Measurements from ENCODE around the gene GGT7.

The GGT7 gene

GRCh38 chr20:34871966-34872621 lies 562 bp downstream of the GGT7 start:
- no peak for DNase-seq (ENCODE audit: extremely low spot score)
- TF ChIP-seq TARDBP (IDR thresholded peaks at IDR 0.05): no peak
- TF ChIP-seq NFRKB (IDR thresholded peaks at IDR 0.05): no peak
- TF ChIP-seq FOXM1 (IDR thresholded peaks at IDR 0.05; ENCODE audit: borderline replicate concordance): no peak
- TF ChIP-seq FOXA1 (IDR thresholded peaks at IDR 0.05): no peak
- no peak for TF ChIP-seq PKNOX1 (IDR thresholded peaks at IDR 0.05)
- no peak for TF ChIP-seq CTBP1 (IDR thresholded peaks at IDR 0.05; ENCODE audit: borderline replicate concordance)
- TF ChIP-seq ELF4 (IDR thresholded peaks at IDR 0.05): no peak
- TF ChIP-seq HDGF (IDR thresholded peaks at IDR 0.05; ENCODE audit: borderline replicate concordance): no peak
- TF ChIP-seq SP1 (IDR thresholded peaks at IDR 0.05): no peak
- no peak for TF ChIP-seq L3MBTL2 (conservative IDR thresholded peaks at IDR 0.05)
- no peak for TF ChIP-seq FOXK2 (IDR thresholded peaks at IDR 0.05)
- no peak for TF ChIP-seq LEF1 (IDR thresholded peaks at IDR 0.05; ENCODE audit: borderline replicate concordance)
- TF ChIP-seq BHLHE40 (IDR thresholded peaks at IDR 0.05; ENCODE audit: borderline replicate concordance): no peak
- TF ChIP-seq ZNF384 (IDR thresholded peaks at IDR 0.05): no peak
- ChIA-PET POLR2A (interaction anchor here (1.3 kb wide), 1 partner anchor 84 kb away, joined by 4 read pairs; the partner anchor contains the start of genes GSS and MYH7B), CTCF (interaction anchor here (1.0 to 1.1 kb wide), 2 partner anchors 36 to 100 kb away, joined by 3 to 4 read pairs; no protein-coding TSS in a partner anchor)

- ChIA-PET POLR2A (no interaction called here), CTCF (interaction anchor here (1.0 kb wide), 1 partner anchor 35 kb away, joined by 4 read pairs; no protein-coding TSS in a partner anchor)
- DNase-seq (ENCODE audit: extremely low spot score): no peak
- no peak for TF ChIP-seq BHLHE40 (IDR thresholded peaks at IDR 0.05; ENCODE audit: borderline replicate concordance)
- TF ChIP-seq SUZ12 (IDR thresholded peaks at IDR 0.05): no peak
- no peak for TF ChIP-seq ARNT (IDR thresholded peaks at IDR 0.05)
- no peak for TF ChIP-seq LEF1 (IDR thresholded peaks at IDR 0.05; ENCODE audit: borderline replicate concordance)
- no peak for TF ChIP-seq TARDBP (IDR thresholded peaks at IDR 0.05)
- no peak for TF ChIP-seq NFRKB (IDR thresholded peaks at IDR 0.05)
- no peak for TF ChIP-seq SP1 (IDR thresholded peaks at IDR 0.05)
- no peak for TF ChIP-seq CTBP1 (IDR thresholded peaks at IDR 0.05; ENCODE audit: borderline replicate concordance)
- no peak for TF ChIP-seq FOXK2 (IDR thresholded peaks at IDR 0.05)
- TF ChIP-seq L3MBTL2 (conservative IDR thresholded peaks at IDR 0.05): no peak
- TF ChIP-seq FOXM1 (IDR thresholded peaks at IDR 0.05; ENCODE audit: borderline replicate concordance): no peak
- TF ChIP-seq ZNF384 (IDR thresholded peaks at IDR 0.05): no peak
- TF ChIP-seq HDGF (IDR thresholded peaks at IDR 0.05; ENCODE audit: borderline replicate concordance): no peak
- no peak for TF ChIP-seq PKNOX1 (IDR thresholded peaks at IDR 0.05)
- TF ChIP-seq ELF4 (IDR thresholded peaks at IDR 0.05): no peak
- no peak for TF ChIP-seq FOXA1 (IDR thresholded peaks at IDR 0.05)
Measured at GRCh38 chr20:34871320-34871926, 1.2 kb downstream of the GGT7 start.

- POLR2A ChIA-PET: no interaction called here
- no peak for DNase-seq (ENCODE audit: extremely low spot score)
Measured at GRCh38 chr20:34864216-34864615, 8.4 kb downstream of the GGT7 start.

GRCh38 chr20:34863421-34863965 lies 9.2 kb downstream of the GGT7 start:
- CTCF ChIA-PET: no interaction called here
- POLR2A ChIA-PET: no interaction called here

More at GRCh38 chr20:34864216-34864615, 8.4 kb downstream of the GGT7 start:
- no peak for TF ChIP-seq ZNF384 (IDR thresholded peaks at IDR 0.05)
- CTCF ChIA-PET: no interaction called here

GRCh38 chr20:34862724-34863123 lies 9.9 kb downstream of the GGT7 start:
- POLR2A ChIA-PET: no interaction called here
- TF ChIP-seq BHLHE40 (IDR thresholded peaks at IDR 0.05; ENCODE audit: borderline replicate concordance) (no peak), SUZ12 (IDR thresholded peaks at IDR 0.05) (no peak), SP1 (IDR thresholded peaks at IDR 0.05) (no peak)
- no peak for DNase-seq (ENCODE audit: extremely low spot score)
- CTCF ChIA-PET: no interaction called here

More at GRCh38 chr20:34863421-34863965, 9.2 kb downstream of the GGT7 start:
- DNase-seq (ENCODE audit: extremely low spot score): no peak
- TF ChIP-seq NFRKB (IDR thresholded peaks at IDR 0.05) (no peak), PKNOX1 (IDR thresholded peaks at IDR 0.05) (no peak), HDGF (IDR thresholded peaks at IDR 0.05; ENCODE audit: borderline replicate concordance) (no peak), SUZ12 (IDR thresholded peaks at IDR 0.05) (no peak), ZNF384 (IDR thresholded peaks at IDR 0.05) (no peak), LEF1 (IDR thresholded peaks at IDR 0.05; ENCODE audit: borderline replicate concordance) (no peak), FOXK2 (IDR thresholded peaks at IDR 0.05) (no peak), SP1 (IDR thresholded peaks at IDR 0.05) (no peak), FOXA1 (IDR thresholded peaks at IDR 0.05) (no peak)

- ChIA-PET CTCF (no interaction called here), POLR2A (interaction anchor here (0.8 kb wide), 1 partner anchor 94 kb away, joined by 3 read pairs; the partner anchor contains the start of genes GSS and MYH7B)
- no peak for DNase-seq (ENCODE audit: extremely low spot score)
- no peak for TF ChIP-seq SUZ12 (IDR thresholded peaks at IDR 0.05)
- no peak for TF ChIP-seq PKNOX1 (IDR thresholded peaks at IDR 0.05)
- no peak for TF ChIP-seq HDGF (IDR thresholded peaks at IDR 0.05; ENCODE audit: borderline replicate concordance)
- TF ChIP-seq CTBP1 (IDR thresholded peaks at IDR 0.05; ENCODE audit: borderline replicate concordance): no peak
- TF ChIP-seq ARNT (IDR thresholded peaks at IDR 0.05): no peak
- no peak for TF ChIP-seq FOXM1 (IDR thresholded peaks at IDR 0.05; ENCODE audit: borderline replicate concordance)
- no peak for TF ChIP-seq FOXK2 (IDR thresholded peaks at IDR 0.05)
- no peak for TF ChIP-seq ZNF384 (IDR thresholded peaks at IDR 0.05)
- TF ChIP-seq BHLHE40 (IDR thresholded peaks at IDR 0.05; ENCODE audit: borderline replicate concordance): no peak
Measured at GRCh38 chr20:34861386-34862084, 11.1 kb downstream of the GGT7 start.
